ENCODE results near the gene IGF2BP1. TPM values are rescaled to one million over a fixed set of nuclear protein-coding genes. Genes with fewer than 3 reads are reported as not detected.

IGF2BP1 gene
- total RNA-seq, 4 donors from 2014 or later, result not detected

- no peak for DNase-seq (ENCODE audit: low spot score in 2 of 2)
- Histone ChIP-seq H3K4me3 (no peak overlapping the region), H3K36me3 (no peaks in the 10 kb centered on the region), H3K27me3 (peaks cover 100% of the 10 kb centered on the region), H3K9me3 (no peaks in the 10 kb centered on the region), H3K27ac (no peak overlapping the region), H3K4me1 (peaks cover 32% of the 10 kb centered on the region)
- no peak for TF ChIP-seq CTCF (IDR thresholded peaks at IDR 0.05)
- no peak for TF ChIP-seq POLR2A (IDR thresholded peaks at IDR 0.05)
- TF ChIP-seq POLR2AphosphoS5 (IDR thresholded peaks at IDR 0.05), result no peak
- no peak for TF ChIP-seq EP300 (IDR thresholded peaks at IDR 0.05)
These were observed 3.2 kb upstream of the IGF2BP1 start for GRCh38 chr17:48993951-48994350.

GRCh38 chr17:48994549-48995303, 2.5 kb upstream of the IGF2BP1 start:
- Histone ChIP-seq H3K27ac (no peak overlapping the region), H3K9me3 (no peaks in the 10 kb centered on the region), H3K36me3 (no peaks in the 10 kb centered on the region), H3K4me1 (peaks cover 32% of the 10 kb centered on the region), H3K4me3 (no peak overlapping the region), H3K27me3 (peaks cover 100% of the 10 kb centered on the region)
- TF ChIP-seq CTCF (IDR thresholded peaks at IDR 0.05), result no peak
- no peak for TF ChIP-seq EP300 (IDR thresholded peaks at IDR 0.05)
- no peak for TF ChIP-seq POLR2A (IDR thresholded peaks at IDR 0.05)
- TF ChIP-seq POLR2AphosphoS5 (IDR thresholded peaks at IDR 0.05), result no peak
- DNase-seq (ENCODE audit: low spot score in 2 of 2), result no peak
- 41% methylated on average over 3 of the region's 3 CpGs for WGBS

- Histone ChIP-seq H3K36me3 (no peaks in the 10 kb centered on the region), H3K27ac (no peak overlapping the region), H3K4me1 (peaks cover 32% of the 10 kb centered on the region), H3K27me3 (peaks cover 100% of the 10 kb centered on the region), H3K9me3 (no peaks in the 10 kb centered on the region), H3K4me3 (no peak overlapping the region)
- TF ChIP-seq CTCF (IDR thresholded peaks at IDR 0.05), result no peak
- TF ChIP-seq EP300 (IDR thresholded peaks at IDR 0.05), result no peak
- TF ChIP-seq POLR2AphosphoS5 (IDR thresholded peaks at IDR 0.05), result peak in 1 of 3 donors; percentile 60
- TF ChIP-seq POLR2A (IDR thresholded peaks at IDR 0.05), result no peak
- DNase-seq (ENCODE audit: low spot score in 2 of 2), result peak in 1 of 2 donors; percentile 60
- WGBS, result 8% methylated on average over 38 of the region's 46 CpGs
These were observed 1.7 kb upstream of the IGF2BP1 start for GRCh38 chr17:48995304-48995973.

- H3K27me3 ChIP-seq, result peaks cover 100% of the 10 kb centered on the region
- 5% methylated on average over 46 of the region's 66 CpGs for WGBS
- no peak overlapping the region for H3K4me3 ChIP-seq
- no peaks in the 10 kb centered on the region for H3K9me3 ChIP-seq
- TF ChIP-seq POLR2A (IDR thresholded peaks at IDR 0.05) (no peak), EP300 (IDR thresholded peaks at IDR 0.05) (no peak), CTCF (IDR thresholded peaks at IDR 0.05) (no peak), POLR2AphosphoS5 (IDR thresholded peaks at IDR 0.05) (no peak)
- H3K27ac ChIP-seq, result no peak overlapping the region
- peak in 1 of 2 donors; percentile 65 for DNase-seq (ENCODE audit: low spot score in 2 of 2)
- H3K4me1 ChIP-seq, result peaks cover 32% of the 10 kb centered on the region
- H3K36me3 ChIP-seq, result no peaks in the 10 kb centered on the region
These were observed 1.0 kb upstream of the IGF2BP1 start for GRCh38 chr17:48995974-48996721.

GRCh38 chr17:48996722-48997102, 473 bp upstream of the IGF2BP1 start:
- Histone ChIP-seq H3K4me1 (peaks cover 32% of the 10 kb centered on the region), H3K27me3 (peaks cover 100% of the 10 kb centered on the region)

More at GRCh38 chr17:48996722-48997102, 473 bp upstream of the IGF2BP1 start:
- WGBS, result 7% methylated on average over 23 of the region's 23 CpGs
- Histone ChIP-seq H3K27ac (no peak overlapping the region), H3K36me3 (no peaks in the 10 kb centered on the region), H3K9me3 (no peaks in the 10 kb centered on the region), H3K4me3 (peak overlapping the region; percentile 40)
- peak in 1 of 2 donors; percentile 69 for DNase-seq (ENCODE audit: low spot score in 2 of 2)
- TF ChIP-seq POLR2AphosphoS5 (IDR thresholded peaks at IDR 0.05) (no peak), EP300 (IDR thresholded peaks at IDR 0.05) (no peak), POLR2A (IDR thresholded peaks at IDR 0.05) (no peak), CTCF (IDR thresholded peaks at IDR 0.05) (no peak)

Data from suprapubic skin (tissue), 4 donors.